Measurements from ENCODE around the gene TMED1. TPM values are rescaled to one million over a fixed set of nuclear protein-coding genes. Genes with fewer than 3 reads are reported as not detected.
A peak's percentile ranks its signal among the peaks of the same experiment; 100 is the strongest.

TMED1 gene, protein sequence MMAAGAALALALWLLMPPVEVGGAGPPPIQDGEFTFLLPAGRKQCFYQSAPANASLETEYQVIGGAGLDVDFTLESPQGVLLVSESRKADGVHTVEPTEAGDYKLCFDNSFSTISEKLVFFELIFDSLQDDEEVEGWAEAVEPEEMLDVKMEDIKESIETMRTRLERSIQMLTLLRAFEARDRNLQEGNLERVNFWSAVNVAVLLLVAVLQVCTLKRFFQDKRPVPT
- 23.5 TPM for total RNA-seq
- long read RNA-seq, transcript TMED1-201 (4 exons, 1,340 nt), result major isoform, 32 of 40 reads
- long read RNA-seq, partial matches to known transcripts, result 7 of 40 reads
- long read RNA-seq, other reads (novel, unspliced or antisense), result 1 of 40 reads

- TF ChIP-seq CTCF (IDR thresholded peaks at IDR 0.05), result peak; percentile 45
- Histone ChIP-seq H3K27me3 (ENCODE audit: low read depth) (no peaks in the 10 kb centered on the region), H3K27ac (peak within 1 kb of the TSS; percentile 99), H3K9me3 (no peaks in the 10 kb centered on the region), H3K36me3 (peaks cover 33% of the 10 kb centered on the region), H3K4me1 (peaks cover 17% of the 10 kb centered on the region), H3K4me3 (peak within 1 kb of the TSS; percentile 80)
- intact Hi-C loops (cut with DNase I), result no loop called here
- ATAC-seq (peak; percentile 94 to 96), DNase-seq (peak; percentile 100)
These were observed at the start of gene TMED1 for GRCh38 chr19:10835754-10836478. TSS of gene TMED1 (minus strand) at chr19:10836212. CDS start at chr19:10836191, 21 bp downstream.

DNA sequence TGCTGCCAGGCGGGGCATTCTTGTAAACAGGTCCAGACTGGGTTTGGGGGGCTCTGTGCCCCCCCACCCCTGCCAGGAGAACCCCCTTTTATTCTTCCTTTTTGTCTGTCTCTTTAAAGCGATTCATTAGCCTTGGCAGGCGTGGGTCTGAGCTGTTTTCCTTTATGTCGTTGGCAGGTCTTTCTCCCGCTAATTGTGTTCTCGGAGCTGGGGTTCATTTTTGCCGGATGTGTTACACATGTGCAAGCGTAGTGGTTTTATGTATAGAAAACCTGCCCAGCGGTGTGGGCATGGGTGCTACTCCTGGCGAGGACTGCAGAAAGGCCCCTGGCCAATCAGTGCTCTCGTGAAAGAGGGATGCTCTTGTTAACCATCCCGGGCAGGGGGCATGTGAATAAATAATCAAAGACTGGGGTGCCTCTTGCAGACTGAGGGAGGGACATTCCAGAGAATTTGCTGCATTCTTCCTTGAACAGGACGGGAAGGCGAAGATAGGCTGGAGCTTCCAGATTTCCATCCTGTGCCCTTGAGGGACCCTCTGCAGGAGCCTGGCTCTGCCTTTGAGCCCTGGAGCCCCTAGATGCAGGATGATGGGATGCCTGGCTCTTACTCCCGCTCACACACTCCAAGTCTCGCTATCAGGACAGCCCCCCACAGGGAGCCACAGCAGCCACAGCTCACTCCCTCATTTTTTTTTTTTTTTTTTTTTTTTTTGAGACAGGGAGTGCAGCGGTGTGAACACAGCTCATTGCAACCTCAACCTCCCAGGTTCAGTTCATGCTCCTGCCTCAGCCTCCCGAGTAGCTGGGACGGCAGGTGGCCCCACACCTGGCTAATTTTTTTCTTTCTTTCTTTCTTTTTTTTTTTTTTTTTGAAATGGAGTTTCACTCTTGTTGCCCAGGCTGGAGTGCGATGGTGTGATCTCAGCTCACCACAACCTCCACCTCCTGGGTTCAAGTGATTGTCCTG, 49.5 kb upstream of the TMED1 start:
- Histone ChIP-seq H3K36me3 (no peaks in the 10 kb centered on the region), H3K27ac (no peak overlapping the region), H3K27me3 (ENCODE audit: low read depth) (no peaks in the 10 kb centered on the region), H3K9me3 (no peaks in the 10 kb centered on the region), H3K4me3 (no peak overlapping the region), H3K4me1 (no peaks in the 10 kb centered on the region)
- intact Hi-C loops (cut with DNase I), result no loop called here
- TF ChIP-seq CTCF (IDR thresholded peaks at IDR 0.05), result no peak
- DNase-seq, result no peak
- ATAC-seq, result no peak

DNA sequence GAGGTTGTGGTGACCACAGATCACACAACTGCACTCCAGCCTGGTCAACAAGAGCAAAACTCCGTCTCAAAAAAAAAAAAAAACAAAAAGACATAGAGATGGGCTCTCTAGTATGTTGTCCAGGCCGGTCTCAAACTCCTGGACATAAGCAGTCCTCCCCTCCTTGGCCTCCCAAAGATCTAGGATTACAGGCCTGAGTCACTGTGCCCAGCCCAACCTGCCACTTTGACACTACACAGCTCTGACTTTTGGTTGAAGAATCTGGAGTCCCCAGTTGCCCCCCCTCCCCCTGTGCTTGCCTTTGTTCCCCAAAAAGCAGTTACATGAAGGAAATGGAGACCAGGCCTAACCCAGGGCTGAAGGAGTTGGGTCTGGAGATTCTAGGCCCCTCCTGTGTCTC, 48.3 kb upstream of the TMED1 start:
- no peak for ATAC-seq
- DNase-seq, result no peak
- Histone ChIP-seq H3K27me3 (ENCODE audit: low read depth) (no peaks in the 10 kb centered on the region), H3K36me3 (no peaks in the 10 kb centered on the region), H3K4me3 (no peak overlapping the region), H3K27ac (no peak overlapping the region), H3K4me1 (no peaks in the 10 kb centered on the region), H3K9me3 (no peaks in the 10 kb centered on the region)
- intact Hi-C loops (cut with DNase I), result no loop called here
- TF ChIP-seq CTCF (IDR thresholded peaks at IDR 0.05), result no peak

DNA sequence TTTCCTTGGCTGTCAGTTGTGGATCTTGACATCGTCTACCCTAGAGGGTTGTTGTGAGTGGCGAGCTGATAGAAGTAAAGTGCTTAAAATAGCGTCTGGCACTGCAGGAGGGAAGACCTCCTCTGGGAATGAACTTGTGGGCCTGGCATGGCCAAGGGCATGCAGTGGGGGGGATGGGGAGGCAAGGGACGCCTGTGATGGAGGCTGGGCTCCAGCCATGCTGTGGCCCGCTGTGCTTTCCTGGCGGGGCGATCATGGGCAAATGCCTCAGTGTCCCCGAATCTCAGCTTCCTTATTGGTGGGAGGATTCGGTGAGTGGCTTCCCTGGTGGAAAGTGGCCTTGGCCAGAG, 46.1 kb upstream of the TMED1 start:
- Histone ChIP-seq H3K27me3 (ENCODE audit: low read depth) (no peaks in the 10 kb centered on the region), H3K9me3 (no peaks in the 10 kb centered on the region), H3K27ac (no peak overlapping the region), H3K4me3 (no peak overlapping the region), H3K36me3 (no peaks in the 10 kb centered on the region), H3K4me1 (peaks cover 8% of the 10 kb centered on the region)
- no peak for DNase-seq
- intact Hi-C loops (cut with DNase I), result no loop called here
- ATAC-seq, result no peak
- no peak for TF ChIP-seq CTCF (IDR thresholded peaks at IDR 0.05)

- intact Hi-C loops (cut with DNase I), result no loop called here
These were observed 45.5 kb upstream of the TMED1 start for GRCh38 chr19:10881403-10882107.

More at GRCh38 chr19:10881403-10882107, 45.5 kb upstream of the TMED1 start:
- Histone ChIP-seq H3K27ac (no peak overlapping the region), H3K27me3 (ENCODE audit: low read depth) (no peaks in the 10 kb centered on the region), H3K4me3 (no peak overlapping the region), H3K4me1 (peaks cover 14% of the 10 kb centered on the region), H3K9me3 (no peaks in the 10 kb centered on the region), H3K36me3 (no peaks in the 10 kb centered on the region)
- DNase-seq, result no peak
- ATAC-seq, result no peak
- no peak for TF ChIP-seq CTCF (IDR thresholded peaks at IDR 0.05)
